Measurements from ENCODE around the gene NFATC2IP.

Gene NFATC2IP

DNA sequence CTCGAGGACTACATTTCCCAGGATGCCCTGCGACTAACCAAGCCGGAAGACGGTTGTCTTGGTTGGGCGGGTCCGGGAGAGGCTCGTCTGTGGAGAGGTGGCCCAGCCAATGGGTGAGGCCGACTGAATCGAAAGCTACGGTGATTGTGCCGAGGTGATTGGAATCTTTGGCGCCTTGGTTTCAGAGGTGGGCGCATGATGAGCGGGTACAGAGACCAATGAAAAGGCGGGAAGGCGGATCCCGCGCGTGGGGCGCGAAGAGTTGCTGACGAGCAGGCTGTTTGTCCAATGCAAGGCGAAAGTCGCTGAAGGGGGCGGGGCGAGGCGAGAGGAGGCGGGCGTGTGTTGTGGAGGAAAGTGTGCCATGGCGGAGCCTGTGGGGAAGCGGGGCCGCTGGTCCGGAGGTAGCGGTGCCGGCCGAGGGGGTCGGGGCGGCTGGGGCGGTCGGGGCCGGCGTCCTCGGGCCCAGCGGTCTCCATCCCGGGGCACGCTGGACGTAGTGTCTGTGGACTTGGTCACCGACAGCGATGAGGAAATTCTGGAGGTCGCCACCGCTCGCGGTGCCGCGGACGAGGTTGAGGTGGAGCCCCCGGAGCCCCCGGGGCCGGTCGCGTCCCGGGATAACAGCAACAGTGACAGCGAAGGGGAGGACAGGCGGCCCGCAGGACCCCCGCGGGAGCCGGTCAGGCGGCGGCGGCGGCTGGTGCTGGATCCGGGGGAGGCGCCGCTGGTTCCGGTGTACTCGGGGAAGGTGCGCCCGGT, at the start of gene NFATC2IP:
TSS of gene NFATC2IP (plus strand) at position 290 of the 762 bp plus-strand sequence. CDS start at position 365, 75 bp downstream.
- peak; percentile 99 for DNase-seq (ENCODE audit: low read depth in 2 of 2, low spot score in 1 of 2)

DNA sequence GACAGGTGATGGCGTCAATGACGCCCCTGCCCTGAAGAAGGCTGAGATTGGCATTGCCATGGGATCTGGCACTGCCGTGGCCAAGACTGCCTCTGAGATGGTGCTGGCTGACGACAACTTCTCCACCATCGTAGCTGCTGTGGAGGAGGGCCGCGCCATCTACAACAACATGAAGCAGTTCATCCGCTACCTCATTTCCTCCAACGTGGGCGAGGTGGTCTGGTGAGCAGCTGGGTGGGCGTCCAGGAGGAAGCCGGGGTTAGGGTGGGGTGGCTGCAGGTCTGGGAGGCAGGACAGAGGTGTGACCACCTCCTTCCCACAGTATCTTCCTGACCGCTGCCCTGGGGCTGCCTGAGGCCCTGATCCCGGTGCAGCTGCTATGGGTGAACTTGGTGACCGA, 48.9 kb upstream of the NFATC2IP start:
- DNase-seq (ENCODE audit: low read depth in 2 of 2, low spot score in 1 of 2): no peak

DNA sequence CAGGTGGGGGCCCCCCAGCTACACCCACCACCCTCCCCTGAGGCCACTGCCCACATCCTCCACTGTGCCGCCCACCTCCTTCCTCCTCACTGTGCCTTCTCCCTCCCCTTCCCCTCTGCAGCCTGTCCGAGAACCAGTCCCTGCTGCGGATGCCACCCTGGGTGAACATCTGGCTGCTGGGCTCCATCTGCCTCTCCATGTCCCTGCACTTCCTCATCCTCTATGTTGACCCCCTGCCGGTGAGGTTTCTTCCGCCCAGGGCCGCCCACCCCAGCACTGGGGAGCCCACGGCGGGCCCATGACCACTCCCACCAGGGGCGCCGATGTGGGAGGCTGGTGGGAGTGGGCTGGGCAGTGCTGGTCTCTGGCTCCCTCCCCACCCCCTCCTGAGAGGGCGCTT, 47.8 kb upstream of the NFATC2IP start:
- DNase-seq (ENCODE audit: low read depth in 2 of 2, low spot score in 1 of 2): no peak

- no peak for DNase-seq (ENCODE audit: low read depth in 2 of 2, low spot score in 1 of 2)
Observed at GRCh38 chr16:28903344-28904042, 47.2 kb upstream of the NFATC2IP start.

DNA sequence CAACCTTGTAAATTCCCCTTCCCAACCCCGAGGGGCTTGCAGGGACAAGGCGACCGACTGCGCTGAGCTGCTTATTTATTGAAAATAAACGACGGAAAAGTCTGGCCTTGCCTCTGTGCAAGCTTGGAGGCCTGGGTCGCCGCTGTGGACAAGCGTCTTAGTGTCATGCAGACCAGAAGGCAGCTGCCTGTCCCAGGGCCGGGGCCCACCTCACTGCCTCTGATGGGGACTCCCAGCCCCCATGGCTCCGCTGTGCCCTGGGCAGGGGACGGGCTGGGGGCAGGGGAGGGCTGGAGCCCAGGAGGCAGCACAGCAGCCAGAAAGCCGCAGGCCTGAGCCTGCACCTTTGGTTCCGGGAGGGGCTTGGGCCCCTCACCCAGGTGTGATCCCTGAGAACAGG, 46.4 kb upstream of the NFATC2IP start:
- no peak for DNase-seq (ENCODE audit: low read depth in 2 of 2, low spot score in 1 of 2)

- no peak for DNase-seq (ENCODE audit: low read depth in 2 of 2, low spot score in 1 of 2)
Observed at GRCh38 chr16:28904828-28905227, 45.9 kb upstream of the NFATC2IP start.

DNA sequence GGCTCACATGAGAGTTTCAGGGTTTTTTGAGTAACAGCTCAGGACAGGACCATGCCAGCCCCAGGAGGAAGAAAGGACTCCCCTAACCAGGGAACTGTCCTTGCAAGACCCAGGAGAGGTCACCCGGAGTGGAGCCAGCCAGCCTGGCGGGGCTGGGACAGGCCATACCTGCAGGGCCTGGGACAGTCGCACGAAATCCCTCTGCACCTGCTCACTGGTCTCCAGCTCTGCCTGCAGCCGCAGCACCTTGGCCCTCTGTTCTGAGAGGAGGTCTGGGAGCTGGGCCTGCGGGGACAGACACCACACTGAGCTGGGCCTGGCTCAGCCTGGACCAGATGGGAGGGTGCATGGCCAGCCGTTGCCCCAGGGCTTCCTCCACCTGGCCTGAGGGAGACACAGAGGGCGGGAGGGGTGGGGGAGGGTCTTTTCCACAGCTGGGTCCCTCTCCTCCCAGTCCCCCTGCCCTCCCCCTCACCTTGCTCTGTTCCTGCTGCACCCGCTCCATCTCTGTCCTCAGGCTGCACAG, 45.4 kb upstream of the NFATC2IP start:
- no peak for DNase-seq (ENCODE audit: low read depth in 2 of 2, low spot score in 1 of 2)

DNA sequence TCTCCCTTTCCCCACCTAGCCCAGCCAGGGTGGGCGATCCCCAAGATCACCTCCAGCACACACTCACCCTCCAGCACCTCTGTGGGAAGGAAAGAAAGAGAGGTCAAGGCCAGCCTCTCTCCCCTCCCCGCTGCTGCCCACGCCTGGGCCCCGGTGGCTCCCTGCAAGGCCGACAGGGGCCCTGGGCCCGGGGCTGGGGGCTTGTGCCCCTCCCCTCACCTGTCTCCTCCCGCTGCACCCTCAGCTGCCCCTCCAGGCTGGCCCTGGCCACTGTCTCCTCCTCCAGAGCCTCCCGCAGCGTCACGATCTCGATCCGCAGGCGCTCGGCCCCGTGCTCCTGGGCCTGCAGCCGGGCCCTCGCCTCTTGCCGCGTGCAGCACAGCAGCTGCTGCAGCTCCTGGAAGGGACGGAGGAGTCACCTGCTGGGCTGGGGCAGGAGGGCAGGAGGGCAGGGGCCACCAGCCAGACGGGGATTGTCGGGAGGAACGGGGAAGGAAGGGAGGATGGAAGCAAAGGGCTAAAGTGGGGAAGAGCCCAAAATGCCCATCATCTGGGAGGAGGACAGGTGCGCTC, 44.9 kb upstream of the NFATC2IP start:
- DNase-seq (ENCODE audit: low read depth in 2 of 2, low spot score in 1 of 2): no peak

- no peak for DNase-seq (ENCODE audit: low read depth in 2 of 2, low spot score in 1 of 2)
Observed at GRCh38 chr16:28910086-28911031, 40.4 kb upstream of the NFATC2IP start.

GRCh38 chr16:28912558-28912957, 38.2 kb upstream of the NFATC2IP start:
- no peak for DNase-seq (ENCODE audit: low read depth in 2 of 2, low spot score in 1 of 2)

DNA sequence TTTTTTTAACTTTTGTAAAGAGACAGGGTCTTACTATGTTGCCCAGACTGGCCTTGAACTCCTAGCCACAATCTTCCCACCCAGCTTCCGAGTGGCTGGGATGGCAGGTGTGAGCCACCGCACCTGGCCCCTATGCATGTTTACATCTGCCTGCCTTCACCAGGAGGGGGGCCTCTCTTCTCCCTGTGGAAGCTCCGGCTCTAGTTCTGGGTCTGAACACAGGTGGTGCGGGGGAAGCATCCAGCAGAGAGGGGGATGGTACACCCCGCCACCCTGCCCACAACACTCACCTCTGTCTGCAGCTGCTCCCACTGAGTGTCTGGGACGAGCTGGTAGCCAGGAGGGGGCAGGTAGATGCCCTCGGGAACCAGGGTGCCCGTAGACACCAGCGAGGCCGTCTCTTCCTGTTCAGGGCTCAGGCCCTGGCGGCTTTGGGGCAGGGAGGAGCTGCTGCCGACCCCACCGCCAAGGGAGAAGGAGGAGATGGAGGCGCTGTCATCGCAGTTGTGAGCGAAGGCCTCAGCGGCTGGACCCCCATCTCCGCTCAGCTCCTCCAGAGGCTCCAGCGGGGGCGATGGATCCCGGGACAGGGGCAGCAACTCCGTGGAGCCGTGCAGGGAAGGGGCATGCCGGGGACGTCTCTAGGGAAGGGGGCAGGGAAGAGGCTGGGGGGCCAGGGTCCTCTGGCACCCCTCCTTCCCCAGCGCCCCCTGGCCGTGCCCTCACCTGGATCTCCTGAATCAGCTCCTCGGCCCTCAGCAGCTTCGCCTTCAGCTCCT, 36.6 kb upstream of the NFATC2IP start:
- no peak for DNase-seq (ENCODE audit: low read depth in 2 of 2, low spot score in 1 of 2)

- no peak for DNase-seq (ENCODE audit: low read depth in 2 of 2, low spot score in 1 of 2)
Observed at GRCh38 chr16:28915181-28915580, 35.6 kb upstream of the NFATC2IP start.

GRCh38 chr16:28917095-28917494, 33.6 kb upstream of the NFATC2IP start:
- DNase-seq (ENCODE audit: low read depth in 2 of 2, low spot score in 1 of 2): no peak

GRCh38 chr16:28918698-28919097, 32.0 kb upstream of the NFATC2IP start:
- no peak for DNase-seq (ENCODE audit: low read depth in 2 of 2, low spot score in 1 of 2)

DNA sequence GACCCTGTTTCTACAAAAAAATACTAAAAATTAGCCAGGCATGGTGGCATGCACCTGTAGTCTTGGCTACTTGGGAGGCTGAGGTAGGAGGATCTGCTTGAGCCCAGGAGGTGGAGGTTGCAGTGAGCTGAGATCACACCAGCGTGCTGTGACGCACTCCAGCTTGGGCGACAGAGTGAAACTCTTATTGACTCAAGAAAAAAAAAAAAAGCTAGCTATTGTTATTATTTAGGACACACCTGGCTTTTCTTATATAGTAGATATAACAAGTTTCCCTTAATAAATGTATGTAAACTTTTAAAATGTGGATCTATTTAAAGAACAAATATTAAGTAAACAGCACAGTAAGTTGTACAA, 27.5 kb upstream of the NFATC2IP start:
- no peak for DNase-seq (ENCODE audit: low read depth in 2 of 2, low spot score in 1 of 2)

DNA sequence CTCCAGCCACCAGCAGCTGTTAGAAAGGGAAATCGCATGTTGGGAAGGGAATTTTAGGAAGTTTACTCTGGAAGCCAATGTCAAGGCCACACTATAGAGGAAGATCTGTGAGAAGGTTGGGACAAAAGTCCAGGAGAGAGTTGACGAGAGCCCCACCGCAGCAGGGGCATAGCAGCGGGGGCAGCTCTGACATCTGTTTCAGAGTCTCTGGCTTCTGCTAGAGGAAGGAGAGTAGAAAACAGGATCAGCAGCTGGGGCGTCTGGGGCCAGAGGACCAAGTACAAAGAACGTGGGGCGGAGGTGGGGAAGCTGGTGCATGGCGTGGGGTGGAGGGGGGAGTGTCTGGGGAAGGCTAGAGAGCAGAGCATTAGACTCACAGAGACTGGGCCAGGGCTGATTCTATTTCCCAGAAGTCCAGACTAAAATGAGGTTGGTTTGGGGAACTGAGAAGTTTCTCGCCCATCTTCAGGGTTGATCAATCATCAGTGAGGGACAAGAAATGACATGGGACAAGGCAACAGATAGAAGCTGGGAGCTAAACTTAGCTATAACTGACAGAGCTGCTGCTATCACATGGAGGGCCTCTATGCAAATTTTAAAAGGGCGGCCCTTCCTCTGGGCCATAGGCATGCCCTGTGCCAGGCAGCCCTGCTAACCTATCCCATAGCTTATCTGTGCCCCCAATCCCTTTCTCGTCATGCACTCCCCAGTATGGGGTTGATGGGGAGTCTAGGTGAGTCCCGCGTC, 26.9 kb upstream of the NFATC2IP start:
- no peak for DNase-seq (ENCODE audit: low read depth in 2 of 2, low spot score in 1 of 2)

DNA sequence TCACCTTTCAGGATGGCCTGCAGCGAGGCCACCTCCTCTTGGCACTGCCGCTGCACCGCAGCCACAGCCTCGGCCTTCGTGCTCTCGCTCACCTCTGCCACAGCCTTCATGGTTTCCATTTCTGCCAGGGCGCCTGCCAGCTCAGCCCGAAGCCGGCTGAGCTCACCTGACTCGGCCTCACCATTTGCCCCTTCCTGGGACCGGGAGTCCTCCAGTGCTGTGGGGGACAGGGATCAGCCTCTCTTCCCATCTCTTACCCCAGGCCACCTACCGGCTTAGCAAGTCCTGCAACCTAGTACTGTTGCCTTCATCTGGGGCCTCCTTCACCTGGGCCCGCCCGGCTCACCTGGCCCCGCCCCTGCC, 26.4 kb upstream of the NFATC2IP start:
- DNase-seq (ENCODE audit: low read depth in 2 of 2, low spot score in 1 of 2): no peak

GRCh38 chr16:28924762-28925385, 25.9 kb upstream of the NFATC2IP start, which contains the start of gene RABEP2:
Gene RABEP2 (minus strand): TSS chr16:28925238. CDS start chr16:28925163, 75 bp downstream.
- DNase-seq (ENCODE audit: low read depth in 2 of 2, low spot score in 1 of 2): peak; percentile 81 to 83
